ENCODE results near the gene MYRIP. TPM values are rescaled to one million over a fixed set of nuclear protein-coding genes. Genes with fewer than 3 reads are reported as not detected.
"Not testable (repeated sequence)": the region's sequence is repeated elsewhere in the genome, so short reads cannot be mapped to it uniquely, and the experiment has no call there.

MYRIP gene
- total RNA-seq, 1 donor from 2014 or later: 0.53 TPM

GRCh38 chr3:40073310-40074007 lies 264.1 kb downstream of the MYRIP start:
- Mint-ChIP-seq H3K27me3 (peaks cover 18% of the 10 kb centered on the region), H3K4me3 (no peak overlapping the region), H3K4me1 (ENCODE audit: unreplicated experiment) (no peaks in the 10 kb centered on the region), H3K36me3 (no peaks in the 10 kb centered on the region), H3K9me3 (peaks cover 5% of the 10 kb centered on the region), H3K27ac (no peak overlapping the region)
- DNase-seq (ENCODE audit: extremely low spot score, unreplicated experiment): no peak
- no peak for TF ChIP-seq CTCF (conservative IDR thresholded peaks at IDR 0.05)

- H3K27me3 Mint-ChIP-seq: peaks cover 10% of the 10 kb centered on the region
- not testable (repeated sequence) for H3K4me3 Mint-ChIP-seq; H3K4me1 Mint-ChIP-seq (ENCODE audit: unreplicated experiment); H3K27ac Mint-ChIP-seq; DNase-seq (ENCODE audit: extremely low spot score, unreplicated experiment); H3K9me3 Mint-ChIP-seq; H3K36me3 Mint-ChIP-seq
Measured at GRCh38 chr3:40077139-40077538, 267.7 kb downstream of the MYRIP start.

GRCh38 chr3:40077828-40078492 lies 268.6 kb downstream of the MYRIP start:
- DNase-seq (ENCODE audit: extremely low spot score, unreplicated experiment); H3K9me3 Mint-ChIP-seq; H3K4me1 Mint-ChIP-seq (ENCODE audit: unreplicated experiment); H3K27ac Mint-ChIP-seq; H3K4me3 Mint-ChIP-seq; H3K36me3 Mint-ChIP-seq: not testable (repeated sequence)
- peaks cover 10% of the 10 kb centered on the region for H3K27me3 Mint-ChIP-seq

- DNase-seq (ENCODE audit: extremely low spot score, unreplicated experiment): no peak
- peaks cover 5% of the 10 kb centered on the region for H3K27me3 Mint-ChIP-seq
- no peak for TF ChIP-seq CTCF (conservative IDR thresholded peaks at IDR 0.05)
- no peaks in the 10 kb centered on the region for H3K4me1 Mint-ChIP-seq (ENCODE audit: unreplicated experiment)
- no peaks in the 10 kb centered on the region for H3K36me3 Mint-ChIP-seq
- no peak overlapping the region for H3K4me3 Mint-ChIP-seq
- peaks cover 9% of the 10 kb centered on the region for H3K9me3 Mint-ChIP-seq
- no peak overlapping the region for H3K27ac Mint-ChIP-seq
Measured at GRCh38 chr3:40078590-40078989, 269.2 kb downstream of the MYRIP start.

GRCh38 chr3:40079203-40079846 lies 269.9 kb downstream of the MYRIP start:
- H3K9me3 Mint-ChIP-seq: peaks cover 9% of the 10 kb centered on the region
- H3K27ac Mint-ChIP-seq: no peak overlapping the region
- no peaks in the 10 kb centered on the region for H3K36me3 Mint-ChIP-seq
- peaks cover 5% of the 10 kb centered on the region for H3K27me3 Mint-ChIP-seq
- no peaks in the 10 kb centered on the region for H3K4me1 Mint-ChIP-seq (ENCODE audit: unreplicated experiment)
- DNase-seq (ENCODE audit: extremely low spot score, unreplicated experiment): no peak
- no peak for TF ChIP-seq CTCF (conservative IDR thresholded peaks at IDR 0.05)
- no peak overlapping the region for H3K4me3 Mint-ChIP-seq

GRCh38 chr3:40079847-40080240 lies 270.4 kb downstream of the MYRIP start:
- H3K4me3 Mint-ChIP-seq: no peak overlapping the region
- H3K36me3 Mint-ChIP-seq: no peaks in the 10 kb centered on the region
- no peaks in the 10 kb centered on the region for H3K4me1 Mint-ChIP-seq (ENCODE audit: unreplicated experiment)
- TF ChIP-seq CTCF (conservative IDR thresholded peaks at IDR 0.05): no peak
- peaks cover 9% of the 10 kb centered on the region for H3K9me3 Mint-ChIP-seq
- DNase-seq (ENCODE audit: extremely low spot score, unreplicated experiment): no peak
- no peak overlapping the region for H3K27ac Mint-ChIP-seq
- peaks cover 5% of the 10 kb centered on the region for H3K27me3 Mint-ChIP-seq

All from type B pancreatic cell (in vitro differentiated cells).